ENCODE measurements around the gene DSC1. TPM values are rescaled to one million over a fixed set of nuclear protein-coding genes. Genes with fewer than 3 reads are reported as not detected.
"Not testable (repeated sequence)": the region's sequence is repeated elsewhere in the genome, so short reads cannot be mapped to it uniquely, and the experiment has no call there.

DSC1 gene
- total RNA-seq, 2 donors from 2014 or later = not detected

- Mint-ChIP-seq H3K36me3 (ENCODE audit: low read depth) (no peaks in the 10 kb centered on the region), H3K4me1 (no peaks in the 10 kb centered on the region)
Measured at GRCh38 chr18:31149351-31149750, 13.3 kb downstream of the DSC1 start.

GRCh38 chr18:31148600-31148999 is 14.1 kb downstream of the DSC1 start:
- no peak for ATAC-seq (replicated peaks)
- no peak overlapping the region for H3K4me3 Mint-ChIP-seq

More at GRCh38 chr18:31149351-31149750, 13.3 kb downstream of the DSC1 start:
- Mint-ChIP-seq H3K27ac (no peak overlapping the region), H3K27me3 (no peaks in the 10 kb centered on the region), H3K9me3 (peaks cover 5% of the 10 kb centered on the region), H3K4me3 (no peak overlapping the region)
- ATAC-seq (replicated peaks) = no peak

GRCh38 chr18:31146809-31147208 is 15.8 kb downstream of the DSC1 start:
- no peaks in the 10 kb centered on the region for H3K36me3 Mint-ChIP-seq (ENCODE audit: low read depth)
- ATAC-seq (replicated peaks) = no peak
- no peaks in the 10 kb centered on the region for H3K27me3 Mint-ChIP-seq

More at GRCh38 chr18:31148600-31148999, 14.1 kb downstream of the DSC1 start:
- H3K4me1 Mint-ChIP-seq = no peaks in the 10 kb centered on the region
- no peaks in the 10 kb centered on the region for H3K27me3 Mint-ChIP-seq
- H3K9me3 Mint-ChIP-seq = peaks cover 5% of the 10 kb centered on the region
- H3K36me3 Mint-ChIP-seq (ENCODE audit: low read depth) = no peaks in the 10 kb centered on the region
- H3K27ac Mint-ChIP-seq = no peak overlapping the region

GRCh38 chr18:31143025-31143424 is 19.6 kb downstream of the DSC1 start:
- Mint-ChIP-seq H3K9me3 (peaks cover 9% of the 10 kb centered on the region), H3K27ac (no peak overlapping the region), H3K4me1 (no peaks in the 10 kb centered on the region), H3K4me3 (no peak overlapping the region), H3K27me3 (no peaks in the 10 kb centered on the region), H3K36me3 (ENCODE audit: low read depth) (no peaks in the 10 kb centered on the region)
- ATAC-seq (replicated peaks) = no peak

More at GRCh38 chr18:31146809-31147208, 15.8 kb downstream of the DSC1 start:
- Mint-ChIP-seq H3K4me1 (no peaks in the 10 kb centered on the region), H3K27ac (no peak overlapping the region), H3K9me3 (peaks cover 5% of the 10 kb centered on the region), H3K4me3 (no peak overlapping the region)

- Mint-ChIP-seq H3K4me1 (no peaks in the 10 kb centered on the region), H3K27me3 (no peaks in the 10 kb centered on the region), H3K4me3 (no peak overlapping the region), H3K9me3 (peaks cover 7% of the 10 kb centered on the region), H3K36me3 (ENCODE audit: low read depth) (no peaks in the 10 kb centered on the region), H3K27ac (no peak overlapping the region)
- no peak for ATAC-seq (replicated peaks)
Measured at GRCh38 chr18:31138709-31139108, 23.9 kb downstream of the DSC1 start.

GRCh38 chr18:31134988-31135529 is 27.6 kb downstream of the DSC1 start:
- Mint-ChIP-seq H3K27me3 (no peaks in the 10 kb centered on the region), H3K36me3 (ENCODE audit: low read depth) (no peaks in the 10 kb centered on the region), H3K4me3 (no peak overlapping the region), H3K27ac (no peak overlapping the region), H3K9me3 (peaks cover 10% of the 10 kb centered on the region), H3K4me1 (no peaks in the 10 kb centered on the region)
- ATAC-seq (replicated peaks) = no peak

- no peak for ATAC-seq (replicated peaks)
- H3K36me3 Mint-ChIP-seq (ENCODE audit: low read depth) = no peaks in the 10 kb centered on the region
- H3K27ac Mint-ChIP-seq = no peak overlapping the region
- no peaks in the 10 kb centered on the region for H3K4me1 Mint-ChIP-seq
- peaks cover 4% of the 10 kb centered on the region for H3K9me3 Mint-ChIP-seq
- no peaks in the 10 kb centered on the region for H3K27me3 Mint-ChIP-seq
- no peak overlapping the region for H3K4me3 Mint-ChIP-seq
Measured at GRCh38 chr18:31129398-31130115, 33.1 kb downstream of the DSC1 start.

GRCh38 chr18:31125878-31126277 is 36.8 kb downstream of the DSC1 start:
- H3K27ac Mint-ChIP-seq = no peak overlapping the region
- ATAC-seq (replicated peaks) = no peak
- H3K4me3 Mint-ChIP-seq = no peak overlapping the region
- no peaks in the 10 kb centered on the region for H3K27me3 Mint-ChIP-seq
- no peaks in the 10 kb centered on the region for H3K4me1 Mint-ChIP-seq
- H3K9me3 Mint-ChIP-seq = no peaks in the 10 kb centered on the region
- no peaks in the 10 kb centered on the region for H3K36me3 Mint-ChIP-seq (ENCODE audit: low read depth)

GRCh38 chr18:31123125-31123524 is 39.5 kb downstream of the DSC1 start:
- H3K36me3 Mint-ChIP-seq (ENCODE audit: low read depth); H3K27me3 Mint-ChIP-seq; H3K4me3 Mint-ChIP-seq; H3K27ac Mint-ChIP-seq; H3K4me1 Mint-ChIP-seq; ATAC-seq (replicated peaks): not testable (repeated sequence)
- H3K9me3 Mint-ChIP-seq = peaks cover 10% of the 10 kb centered on the region

GRCh38 chr18:31120594-31120993 is 42.1 kb downstream of the DSC1 start:
- ATAC-seq (replicated peaks) = no peak
- Mint-ChIP-seq H3K36me3 (ENCODE audit: low read depth) (no peaks in the 10 kb centered on the region), H3K27me3 (no peaks in the 10 kb centered on the region), H3K27ac (no peak overlapping the region), H3K9me3 (peaks cover 10% of the 10 kb centered on the region), H3K4me3 (no peak overlapping the region), H3K4me1 (no peaks in the 10 kb centered on the region)

- Mint-ChIP-seq H3K27me3 (no peaks in the 10 kb centered on the region), H3K27ac (no peak overlapping the region), H3K4me3 (no peak overlapping the region), H3K4me1 (no peaks in the 10 kb centered on the region), H3K36me3 (ENCODE audit: low read depth) (no peaks in the 10 kb centered on the region), H3K9me3 (peaks cover 10% of the 10 kb centered on the region)
- no peak for ATAC-seq (replicated peaks)
Measured at GRCh38 chr18:31116853-31117595, 45.6 kb downstream of the DSC1 start.

- H3K27me3 Mint-ChIP-seq = no peaks in the 10 kb centered on the region
- ATAC-seq (replicated peaks) = no peak
- no peaks in the 10 kb centered on the region for H3K36me3 Mint-ChIP-seq (ENCODE audit: low read depth)
- H3K4me3 Mint-ChIP-seq = no peak overlapping the region
- H3K4me1 Mint-ChIP-seq = no peaks in the 10 kb centered on the region
- peaks cover 4% of the 10 kb centered on the region for H3K9me3 Mint-ChIP-seq
- no peak overlapping the region for H3K27ac Mint-ChIP-seq
Measured at GRCh38 chr18:31112804-31113203, 49.9 kb downstream of the DSC1 start.

GRCh38 chr18:31105733-31106132 is 56.9 kb downstream of the DSC1 start:
- peaks cover under 1% of the 10 kb centered on the region for H3K27me3 Mint-ChIP-seq
- no peaks in the 10 kb centered on the region for H3K4me1 Mint-ChIP-seq
- no peak for ATAC-seq (replicated peaks)
- H3K36me3 Mint-ChIP-seq (ENCODE audit: low read depth) = no peaks in the 10 kb centered on the region
- H3K9me3 Mint-ChIP-seq = peaks cover 7% of the 10 kb centered on the region
- H3K4me3 Mint-ChIP-seq = no peak overlapping the region
- H3K27ac Mint-ChIP-seq = no peak overlapping the region

GRCh38 chr18:31104444-31104843 is 58.2 kb downstream of the DSC1 start:
- Mint-ChIP-seq H3K4me3 (no peak overlapping the region), H3K4me1 (no peaks in the 10 kb centered on the region), H3K27me3 (peaks cover 9% of the 10 kb centered on the region), H3K36me3 (ENCODE audit: low read depth) (no peaks in the 10 kb centered on the region), H3K27ac (no peak overlapping the region), H3K9me3 (peaks cover 7% of the 10 kb centered on the region)
- no peak for ATAC-seq (replicated peaks)

- H3K27me3 Mint-ChIP-seq = peaks cover 13% of the 10 kb centered on the region
- H3K9me3 Mint-ChIP-seq = peaks cover 7% of the 10 kb centered on the region
- H3K4me3 Mint-ChIP-seq = no peak overlapping the region
- H3K27ac Mint-ChIP-seq = no peak overlapping the region
- no peaks in the 10 kb centered on the region for H3K36me3 Mint-ChIP-seq (ENCODE audit: low read depth)
- no peaks in the 10 kb centered on the region for H3K4me1 Mint-ChIP-seq
- no peak for ATAC-seq (replicated peaks)
Measured at GRCh38 chr18:31103423-31103822, 59.2 kb downstream of the DSC1 start.

Data from activated T-helper 17 cell treated with anti-CD3 and anti-CD28 coated beads, Interleukin-2, amount 50 U/mL, for 72 hours (primary cell).